WTC11 (cell line): Measurements from ENCODE around the gene SDK2. TPM values are rescaled to one million over a fixed set of nuclear protein-coding genes. Genes with fewer than 3 reads are reported as not detected.

ENCODE experiments used
- ATAC-seq: fragments of 200-7000 bp; cut with Tn5 transposase; 2 replicates; pipeline ENCODE4 v1.10.0; 2021; ENCODE audit warnings: mild to moderate bottlenecking, moderate library complexity
- CTCF ChIA-PET: fragments of 300-600 bp; sonication (Branson Sonifier 250); formaldehyde crosslinking; loops from one replicate; lab custom pipeline; 2021; ENCODE audit warnings: antibody characterized with exemption; lab: Charles Lee
- POLR2A ChIA-PET: fragments of 350-600 bp; sonication (Branson Sonifier 250); formaldehyde crosslinking; loops from one replicate; lab custom pipeline; 2021; ENCODE audit warnings: antibody characterized with exemption; lab: Charles Lee
- DNase-seq: peaks from one replicate; pipeline ENCODE4 v3.0.0; 2021; ENCODE audit warnings: low spot score
- H3K27ac Mint-ChIP-seq: 2 replicates; pipeline ENCODE4 v1.8.0; 2021; ENCODE audit warnings: mixed read lengths
- H3K27me3 Mint-ChIP-seq: 2 replicates; pipeline ENCODE4 v1.8.0; 2021; ENCODE audit warnings: low read depth, mild to moderate bottlenecking, moderate library complexity, mixed read lengths
- H3K36me3 Mint-ChIP-seq: 2 replicates; pipeline ENCODE4 v1.8.0; 2021; ENCODE audit warnings: mixed read lengths
- H3K4me1 Mint-ChIP-seq: 2 replicates; pipeline ENCODE4 v1.8.0; 2022; ENCODE audit warnings: mixed read lengths
- H3K4me3 Mint-ChIP-seq: 2 replicates; pipeline ENCODE4 v1.8.0; 2021; ENCODE audit warnings: mild to moderate bottlenecking, moderate library complexity, mixed read lengths
- H3K9me3 Mint-ChIP-seq: 2 replicates; pipeline ENCODE4 v1.8.0; 2021; ENCODE audit warnings: mixed read lengths
- CBFB ChIP-seq: sonication (generic); formaldehyde crosslinking; IDR thresholded peaks from 2 replicates; pipeline ENCODE4 v1.8.1; 2022; ENCODE audit warnings: mild to moderate bottlenecking, low read depth, missing genetic modification reagents
- EMX1 ChIP-seq: fragments of 250-450 bp; sonication (Bioruptor Pico); IDR thresholded peaks from 2 replicates; pipeline ENCODE4 v1.8.0; 2021; ENCODE audit warnings: mild to moderate bottlenecking
- FOXK1 ChIP-seq: sonication (generic); formaldehyde crosslinking; IDR thresholded peaks from 2 replicates; pipeline ENCODE4 v1.8.0; 2022; ENCODE audit warnings: mild to moderate bottlenecking, moderate library complexity, missing genetic modification reagents
- KAT7 ChIP-seq: sonication (generic); formaldehyde crosslinking; IDR thresholded peaks from 2 replicates; pipeline ENCODE4 v1.8.1; 2023; ENCODE audit warnings: missing genetic modification reagents, mild to moderate bottlenecking, borderline replicate concordance
- MXD4 ChIP-seq: fragments of 250-450 bp; sonication (Bioruptor Pico); IDR thresholded peaks from 2 replicates; pipeline ENCODE4 v1.8.0; 2021; ENCODE audit warnings: mild to moderate bottlenecking, moderate library complexity, borderline replicate concordance
- NR3C1 ChIP-seq: sonication (generic); formaldehyde crosslinking; conservative IDR thresholded peaks from 2 replicates; pipeline ENCODE4 v1.8.1; 2023; ENCODE audit warnings: low read depth, mild to moderate bottlenecking, missing genetic modification reagents
- TCF7 ChIP-seq: sonication (generic); formaldehyde crosslinking; IDR thresholded peaks from 2 replicates; pipeline ENCODE4 v1.8.0; 2022; ENCODE audit warnings: mild to moderate bottlenecking, low read depth, missing genetic modification reagents, moderate library complexity
- TEAD4 ChIP-seq: sonication (generic); formaldehyde crosslinking; IDR thresholded peaks from 2 replicates; pipeline ENCODE4 v1.8.0; 2022; ENCODE audit warnings: mild to moderate bottlenecking, missing genetic modification reagents
- ZBTB21 ChIP-seq: sonication (generic); formaldehyde crosslinking; IDR thresholded peaks from 2 replicates; pipeline ENCODE4 v1.8.1; 2023; ENCODE audit warnings: mild to moderate bottlenecking, missing genetic modification reagents, borderline replicate concordance
- ZNF416 ChIP-seq: fragments of 250-450 bp; sonication (Bioruptor Pico); IDR thresholded peaks from 2 replicates; pipeline ENCODE4 v1.9.0; 2021; ENCODE audit warnings: mild to moderate bottlenecking, inconsistent platforms
- ZNF671 ChIP-seq: fragments of 250-450 bp; sonication (Bioruptor Pico); IDR thresholded peaks from 2 replicates; pipeline ENCODE4 v1.8.0; 2021; ENCODE audit warnings: mild to moderate bottlenecking
- total RNA-seq: library from RNA; stranded (reverse); gene quantifications from 3 replicates; pipeline ENCODE4 v1.2.3, GENCODE V29; 2021
- TF ChIP-seq, protein P1 (sequence below): fragments of 200-600 bp; IDR thresholded peaks from 2 replicates; pipeline ENCODE4 v1.8.0; 2022; ENCODE audit warnings: antibody characterized with exemption
- TF ChIP-seq, protein P2 (sequence below): fragments of 250-450 bp; sonication (Bioruptor Pico); IDR thresholded peaks from 2 replicates; pipeline ENCODE4 v1.8.0; 2021; ENCODE audit warnings: mild to moderate bottlenecking
- TF ChIP-seq, protein P3 (sequence below): sonication (generic); formaldehyde crosslinking; IDR thresholded peaks from 2 replicates; pipeline ENCODE4 v1.8.1; 2022; ENCODE audit warnings: low read depth, mild to moderate bottlenecking, moderate library complexity, missing genetic modification reagents, borderline replicate concordance
- TF ChIP-seq, protein P4 (sequence below): sonication (generic); formaldehyde crosslinking; IDR thresholded peaks from 2 replicates; pipeline ENCODE4 v1.8.1; 2023; ENCODE audit warnings: mild to moderate bottlenecking, missing genetic modification reagents
- TF ChIP-seq, protein P5 (sequence below): sonication (generic); formaldehyde crosslinking; IDR thresholded peaks from 2 replicates; pipeline ENCODE4 v1.8.1; 2022; ENCODE audit warnings: mild to moderate bottlenecking, missing genetic modification reagents, moderate library complexity, borderline replicate concordance
- TF ChIP-seq, protein P6 (sequence below): sonication (generic); formaldehyde crosslinking; IDR thresholded peaks from 2 replicates; pipeline ENCODE4 v1.8.1; 2023; ENCODE audit warnings: mild to moderate bottlenecking, missing genetic modification reagents, moderate library complexity
- TF ChIP-seq, protein P7 (sequence below): sonication (generic); formaldehyde crosslinking; IDR thresholded peaks from 2 replicates; pipeline ENCODE4 v1.8.1; 2023; ENCODE audit warnings: mild to moderate bottlenecking, missing genetic modification reagents, borderline replicate concordance
- TF ChIP-seq, protein P8 (sequence below): sonication (generic); formaldehyde crosslinking; conservative IDR thresholded peaks from 2 replicates; pipeline ENCODE4 v1.8.1; 2022; ENCODE audit warnings: mild to moderate bottlenecking, missing genetic modification reagents

The SDK2 gene
- total RNA-seq, 1 experiment from 2014 or later, result 14.8 TPM

DNA sequence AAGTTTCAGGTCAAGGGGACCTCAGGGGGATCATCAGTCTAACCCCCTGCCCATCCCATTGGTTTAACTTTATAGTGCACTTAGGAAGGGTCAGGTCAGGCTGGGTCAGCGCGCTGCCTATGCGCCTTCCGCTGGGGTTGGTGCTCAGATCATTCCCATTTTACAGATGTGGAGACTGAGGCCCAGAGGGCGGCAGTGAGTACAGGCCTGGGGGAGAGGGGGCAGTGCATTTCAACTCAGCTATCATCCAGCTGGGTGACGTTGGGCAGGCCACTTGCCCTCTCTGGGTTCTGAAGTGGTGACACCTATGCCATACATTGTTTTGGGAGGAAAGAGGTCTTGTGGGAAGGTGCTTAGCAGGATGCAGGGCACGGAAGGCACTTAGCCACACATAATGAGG lies 204.6 kb downstream of the SDK2 start (continued):
- TF ChIP-seq CBFB (CRISPR knock-in tag) (no peak), MXD4 (CRISPR knock-in tag) (no peak), FOXK1 (no peak), ZNF416 (CRISPR knock-in tag) (no peak)
- TF ChIP-seq, protein P1, sequence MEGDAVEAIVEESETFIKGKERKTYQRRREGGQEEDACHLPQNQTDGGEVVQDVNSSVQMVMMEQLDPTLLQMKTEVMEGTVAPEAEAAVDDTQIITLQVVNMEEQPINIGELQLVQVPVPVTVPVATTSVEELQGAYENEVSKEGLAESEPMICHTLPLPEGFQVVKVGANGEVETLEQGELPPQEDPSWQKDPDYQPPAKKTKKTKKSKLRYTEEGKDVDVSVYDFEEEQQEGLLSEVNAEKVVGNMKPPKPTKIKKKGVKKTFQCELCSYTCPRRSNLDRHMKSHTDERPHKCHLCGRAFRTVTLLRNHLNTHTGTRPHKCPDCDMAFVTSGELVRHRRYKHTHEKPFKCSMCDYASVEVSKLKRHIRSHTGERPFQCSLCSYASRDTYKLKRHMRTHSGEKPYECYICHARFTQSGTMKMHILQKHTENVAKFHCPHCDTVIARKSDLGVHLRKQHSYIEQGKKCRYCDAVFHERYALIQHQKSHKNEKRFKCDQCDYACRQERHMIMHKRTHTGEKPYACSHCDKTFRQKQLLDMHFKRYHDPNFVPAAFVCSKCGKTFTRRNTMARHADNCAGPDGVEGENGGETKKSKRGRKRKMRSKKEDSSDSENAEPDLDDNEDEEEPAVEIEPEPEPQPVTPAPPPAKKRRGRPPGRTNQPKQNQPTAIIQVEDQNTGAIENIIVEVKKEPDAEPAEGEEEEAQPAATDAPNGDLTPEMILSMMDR, result no peak
- TF ChIP-seq, protein P2, sequence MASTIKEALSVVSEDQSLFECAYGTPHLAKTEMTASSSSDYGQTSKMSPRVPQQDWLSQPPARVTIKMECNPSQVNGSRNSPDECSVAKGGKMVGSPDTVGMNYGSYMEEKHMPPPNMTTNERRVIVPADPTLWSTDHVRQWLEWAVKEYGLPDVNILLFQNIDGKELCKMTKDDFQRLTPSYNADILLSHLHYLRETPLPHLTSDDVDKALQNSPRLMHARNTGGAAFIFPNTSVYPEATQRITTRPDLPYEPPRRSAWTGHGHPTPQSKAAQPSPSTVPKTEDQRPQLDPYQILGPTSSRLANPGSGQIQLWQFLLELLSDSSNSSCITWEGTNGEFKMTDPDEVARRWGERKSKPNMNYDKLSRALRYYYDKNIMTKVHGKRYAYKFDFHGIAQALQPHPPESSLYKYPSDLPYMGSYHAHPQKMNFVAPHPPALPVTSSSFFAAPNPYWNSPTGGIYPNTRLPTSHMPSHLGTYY (CRISPR knock-in tag), result no peak
- TF ChIP-seq, all 79 proteins: peak for 0

DNA sequence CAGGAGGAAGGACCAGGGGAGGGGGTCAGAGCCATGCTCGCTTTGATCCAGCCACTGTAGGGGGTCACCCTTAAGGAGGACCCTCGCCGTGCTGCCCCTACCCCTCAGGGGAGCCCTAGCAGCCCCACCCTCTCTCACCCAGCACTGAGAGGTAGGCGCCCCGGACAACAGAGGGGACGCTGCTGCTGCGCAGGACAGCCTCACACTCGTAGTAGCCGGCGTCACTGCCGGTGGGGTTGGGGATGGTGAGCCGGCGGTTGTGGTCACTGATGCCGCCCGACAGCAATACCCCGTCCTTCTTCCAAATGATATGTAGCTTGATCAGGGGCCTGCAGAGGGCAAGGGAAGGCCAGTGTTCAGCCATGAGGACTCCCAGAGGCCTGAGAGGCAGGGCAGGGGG lies 206.4 kb downstream of the SDK2 start:
- ATAC-seq (no peak), DNase-seq (no peak)
- Mint-ChIP-seq H3K9me3 (peaks cover 5% of the 10 kb centered on the region), H3K4me1 (no peaks in the 10 kb centered on the region), H3K36me3 (peaks cover 6% of the 10 kb centered on the region; the same call in 1 of the 2 replicates), H3K4me3 (no peak overlapping the region), H3K27me3 (no peaks in the 10 kb centered on the region), H3K27ac (no peak overlapping the region)
- POLR2A ChIA-PET, result no interaction called here
- TF ChIP-seq, protein P3, sequence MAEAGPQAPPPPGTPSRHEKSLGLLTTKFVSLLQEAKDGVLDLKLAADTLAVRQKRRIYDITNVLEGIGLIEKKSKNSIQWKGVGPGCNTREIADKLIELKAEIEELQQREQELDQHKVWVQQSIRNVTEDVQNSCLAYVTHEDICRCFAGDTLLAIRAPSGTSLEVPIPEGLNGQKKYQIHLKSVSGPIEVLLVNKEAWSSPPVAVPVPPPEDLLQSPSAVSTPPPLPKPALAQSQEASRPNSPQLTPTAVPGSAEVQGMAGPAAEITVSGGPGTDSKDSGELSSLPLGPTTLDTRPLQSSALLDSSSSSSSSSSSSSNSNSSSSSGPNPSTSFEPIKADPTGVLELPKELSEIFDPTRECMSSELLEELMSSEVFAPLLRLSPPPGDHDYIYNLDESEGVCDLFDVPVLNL (CRISPR knock-in tag), result no peak
- TF ChIP-seq, protein P2 (CRISPR knock-in tag), result no peak
- TF ChIP-seq EMX1 (CRISPR knock-in tag), result no peak
- TF ChIP-seq, protein P4, sequence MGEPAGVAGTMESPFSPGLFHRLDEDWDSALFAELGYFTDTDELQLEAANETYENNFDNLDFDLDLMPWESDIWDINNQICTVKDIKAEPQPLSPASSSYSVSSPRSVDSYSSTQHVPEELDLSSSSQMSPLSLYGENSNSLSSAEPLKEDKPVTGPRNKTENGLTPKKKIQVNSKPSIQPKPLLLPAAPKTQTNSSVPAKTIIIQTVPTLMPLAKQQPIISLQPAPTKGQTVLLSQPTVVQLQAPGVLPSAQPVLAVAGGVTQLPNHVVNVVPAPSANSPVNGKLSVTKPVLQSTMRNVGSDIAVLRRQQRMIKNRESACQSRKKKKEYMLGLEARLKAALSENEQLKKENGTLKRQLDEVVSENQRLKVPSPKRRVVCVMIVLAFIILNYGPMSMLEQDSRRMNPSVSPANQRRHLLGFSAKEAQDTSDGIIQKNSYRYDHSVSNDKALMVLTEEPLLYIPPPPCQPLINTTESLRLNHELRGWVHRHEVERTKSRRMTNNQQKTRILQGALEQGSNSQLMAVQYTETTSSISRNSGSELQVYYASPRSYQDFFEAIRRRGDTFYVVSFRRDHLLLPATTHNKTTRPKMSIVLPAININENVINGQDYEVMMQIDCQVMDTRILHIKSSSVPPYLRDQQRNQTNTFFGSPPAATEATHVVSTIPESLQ (CRISPR knock-in tag), result no peak
- TF ChIP-seq, protein P5, sequence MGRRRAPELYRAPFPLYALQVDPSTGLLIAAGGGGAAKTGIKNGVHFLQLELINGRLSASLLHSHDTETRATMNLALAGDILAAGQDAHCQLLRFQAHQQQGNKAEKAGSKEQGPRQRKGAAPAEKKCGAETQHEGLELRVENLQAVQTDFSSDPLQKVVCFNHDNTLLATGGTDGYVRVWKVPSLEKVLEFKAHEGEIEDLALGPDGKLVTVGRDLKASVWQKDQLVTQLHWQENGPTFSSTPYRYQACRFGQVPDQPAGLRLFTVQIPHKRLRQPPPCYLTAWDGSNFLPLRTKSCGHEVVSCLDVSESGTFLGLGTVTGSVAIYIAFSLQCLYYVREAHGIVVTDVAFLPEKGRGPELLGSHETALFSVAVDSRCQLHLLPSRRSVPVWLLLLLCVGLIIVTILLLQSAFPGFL (CRISPR knock-in tag), result no peak
- TF ChIP-seq, protein P6, sequence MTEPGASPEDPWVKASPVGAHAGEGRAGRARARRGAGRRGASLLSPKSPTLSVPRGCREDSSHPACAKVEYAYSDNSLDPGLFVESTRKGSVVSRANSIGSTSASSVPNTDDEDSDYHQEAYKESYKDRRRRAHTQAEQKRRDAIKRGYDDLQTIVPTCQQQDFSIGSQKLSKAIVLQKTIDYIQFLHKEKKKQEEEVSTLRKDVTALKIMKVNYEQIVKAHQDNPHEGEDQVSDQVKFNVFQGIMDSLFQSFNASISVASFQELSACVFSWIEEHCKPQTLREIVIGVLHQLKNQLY (CRISPR knock-in tag), result no peak
- no peak for TF ChIP-seq ZBTB21 (CRISPR knock-in tag)
- no peak for TF ChIP-seq ZNF671 (CRISPR knock-in tag)
- TF ChIP-seq, protein P7, sequence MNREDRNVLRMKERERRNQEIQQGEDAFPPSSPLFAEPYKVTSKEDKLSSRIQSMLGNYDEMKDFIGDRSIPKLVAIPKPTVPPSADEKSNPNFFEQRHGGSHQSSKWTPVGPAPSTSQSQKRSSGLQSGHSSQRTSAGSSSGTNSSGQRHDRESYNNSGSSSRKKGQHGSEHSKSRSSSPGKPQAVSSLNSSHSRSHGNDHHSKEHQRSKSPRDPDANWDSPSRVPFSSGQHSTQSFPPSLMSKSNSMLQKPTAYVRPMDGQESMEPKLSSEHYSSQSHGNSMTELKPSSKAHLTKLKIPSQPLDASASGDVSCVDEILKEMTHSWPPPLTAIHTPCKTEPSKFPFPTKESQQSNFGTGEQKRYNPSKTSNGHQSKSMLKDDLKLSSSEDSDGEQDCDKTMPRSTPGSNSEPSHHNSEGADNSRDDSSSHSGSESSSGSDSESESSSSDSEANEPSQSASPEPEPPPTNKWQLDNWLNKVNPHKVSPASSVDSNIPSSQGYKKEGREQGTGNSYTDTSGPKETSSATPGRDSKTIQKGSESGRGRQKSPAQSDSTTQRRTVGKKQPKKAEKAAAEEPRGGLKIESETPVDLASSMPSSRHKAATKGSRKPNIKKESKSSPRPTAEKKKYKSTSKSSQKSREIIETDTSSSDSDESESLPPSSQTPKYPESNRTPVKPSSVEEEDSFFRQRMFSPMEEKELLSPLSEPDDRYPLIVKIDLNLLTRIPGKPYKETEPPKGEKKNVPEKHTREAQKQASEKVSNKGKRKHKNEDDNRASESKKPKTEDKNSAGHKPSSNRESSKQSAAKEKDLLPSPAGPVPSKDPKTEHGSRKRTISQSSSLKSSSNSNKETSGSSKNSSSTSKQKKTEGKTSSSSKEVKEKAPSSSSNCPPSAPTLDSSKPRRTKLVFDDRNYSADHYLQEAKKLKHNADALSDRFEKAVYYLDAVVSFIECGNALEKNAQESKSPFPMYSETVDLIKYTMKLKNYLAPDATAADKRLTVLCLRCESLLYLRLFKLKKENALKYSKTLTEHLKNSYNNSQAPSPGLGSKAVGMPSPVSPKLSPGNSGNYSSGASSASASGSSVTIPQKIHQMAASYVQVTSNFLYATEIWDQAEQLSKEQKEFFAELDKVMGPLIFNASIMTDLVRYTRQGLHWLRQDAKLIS (CRISPR knock-in tag), result no peak
- no peak for TF ChIP-seq TCF7 (CRISPR knock-in tag)
- TF ChIP-seq NR3C1 (CRISPR knock-in tag), result no peak
- no peak for TF ChIP-seq KAT7 (CRISPR knock-in tag)
- TF ChIP-seq TEAD4 (CRISPR knock-in tag), result no peak
- TF ChIP-seq, protein P8, sequence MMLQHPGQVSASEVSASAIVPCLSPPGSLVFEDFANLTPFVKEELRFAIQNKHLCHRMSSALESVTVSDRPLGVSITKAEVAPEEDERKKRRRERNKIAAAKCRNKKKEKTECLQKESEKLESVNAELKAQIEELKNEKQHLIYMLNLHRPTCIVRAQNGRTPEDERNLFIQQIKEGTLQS (CRISPR knock-in tag), result no peak
- CTCF ChIA-PET, result no interaction called here
